HuH-7 (cell line): ENCODE data around the gene MTG2.
"Not testable (repeated sequence)": the region's sequence is repeated elsewhere in the genome, so short reads cannot be mapped to it uniquely, and the experiment has no call there.

Experiments
- DNase-seq: peaks from one replicate; pipeline ENCODE4 v3.0.0; 2011; ENCODE audit warnings: low spot score

MTG2 gene

GRCh38 chr20:62145688-62146018, 37.2 kb upstream of the MTG2 start:
- no peak for DNase-seq

- DNase-seq, result no peak
These were observed 36.6 kb upstream of the MTG2 start for GRCh38 chr20:62146019-62146755.

GRCh38 chr20:62147125-62147524, 35.7 kb upstream of the MTG2 start:
- no peak for DNase-seq

GRCh38 chr20:62147528-62147927, 35.3 kb upstream of the MTG2 start:
- no peak for DNase-seq

GRCh38 chr20:62148383-62148782, 34.4 kb upstream of the MTG2 start:
- not testable (repeated sequence) for DNase-seq

GRCh38 chr20:62148908-62149314, 33.9 kb upstream of the MTG2 start:
- DNase-seq, result no peak

- DNase-seq, result no peak
These were observed 33.1 kb upstream of the MTG2 start for GRCh38 chr20:62149532-62150309.

- no peak for DNase-seq
These were observed 32.6 kb upstream of the MTG2 start for GRCh38 chr20:62150310-62150575.

- DNase-seq, result no peak
These were observed 31.6 kb upstream of the MTG2 start for GRCh38 chr20:62151225-62151624.

GRCh38 chr20:62151835-62152364, 30.9 kb upstream of the MTG2 start:
- no peak for DNase-seq

- DNase-seq, result no peak
These were observed 27.2 kb upstream of the MTG2 start for GRCh38 chr20:62155428-62156253.

GRCh38 chr20:62156254-62156556, 26.6 kb upstream of the MTG2 start:
- no peak for DNase-seq

- DNase-seq, result peak; percentile 93
These were observed 26.0 kb upstream of the MTG2 start for GRCh38 chr20:62156592-62157386.

- no peak for DNase-seq
These were observed 25.3 kb upstream of the MTG2 start for GRCh38 chr20:62157387-62158087.

- DNase-seq, result no peak
These were observed 24.8 kb upstream of the MTG2 start for GRCh38 chr20:62158088-62158400.

GRCh38 chr20:62158541-62158940, 24.3 kb upstream of the MTG2 start:
- no peak for DNase-seq

GRCh38 chr20:62159052-62159451, 23.8 kb upstream of the MTG2 start:
- DNase-seq, result no peak

- no peak for DNase-seq
These were observed 23.0 kb upstream of the MTG2 start for GRCh38 chr20:62159839-62160238.

GRCh38 chr20:62160253-62160652, 22.6 kb upstream of the MTG2 start:
- DNase-seq, result no peak

- no peak for DNase-seq
These were observed 22.0 kb upstream of the MTG2 start for GRCh38 chr20:62160876-62161275.

GRCh38 chr20:62161347-62161746, 21.5 kb upstream of the MTG2 start:
- DNase-seq, result no peak
